GM12801 (cell line): Measurements from ENCODE around the gene TUSC2.

Experiments used
- CTCF ChIP-seq: IDR thresholded peaks from one replicate; pipeline ENCODE4 v1.5.1; 2011; ENCODE audit warnings: control low read depth; ENCODE audit not compliant: insufficient read length; ENCODE audit errors: extremely low read depth

The TUSC2 gene

GRCh38 chr3:50352781-50353180 lies 24.8 kb upstream of the TUSC2 start:
- no peak for TF ChIP-seq CTCF

GRCh38 chr3:50351323-50351697 lies 23.3 kb upstream of the TUSC2 start:
- TF ChIP-seq CTCF, result no peak

GRCh38 chr3:50350527-50351322 lies 22.7 kb upstream of the TUSC2 start, which contains the start of the genes CYB561D2 and NPRL2:
Gene CYB561D2 (plus strand): TSS chr3:50350862. CDS start chr3:50351434, 572 bp downstream.
Gene NPRL2 (minus strand): TSS chr3:50350775. CDS start chr3:50350652, 123 bp downstream.
- no peak for TF ChIP-seq CTCF

GRCh38 chr3:50350213-50350526 lies 22.1 kb upstream of the TUSC2 start:
- no peak for TF ChIP-seq CTCF

- TF ChIP-seq CTCF, result no peak
Observed at GRCh38 chr3:50347187-50347813, 19.3 kb upstream of the TUSC2 start.

GRCh38 chr3:50345586-50346234 lies 17.7 kb upstream of the TUSC2 start, which contains the start of gene ZMYND10:
Gene ZMYND10 (minus strand): TSS chr3:50345732. CDS start chr3:50345579, 153 bp downstream.
- no peak for TF ChIP-seq CTCF

GRCh38 chr3:50345008-50345407 lies 17.0 kb upstream of the TUSC2 start:
- TF ChIP-seq CTCF, result no peak
